Keratinocyte (primary cell): ENCODE measurements around the gene NEXN. TPM values are rescaled to one million over a fixed set of nuclear protein-coding genes. Genes with fewer than 3 reads are reported as not detected.

Source experiments
- DNase-seq: peaks from one replicate; pipeline ENCODE4 v3.0.0-alpha.2; 2011; ENCODE audit warnings: low read depth, missing footprints, low spot score
- FAIRE-seq: peaks from 2 replicates; lab custom pipeline; 2011; peaks lifted over from hg19 to GRCh38; lab: Jason Lieb, UNC
- H2AFZ ChIP-seq: 2 replicates; pipeline ENCODE4 v1.6.0; 2012; ENCODE audit warnings: low read length, control low read depth, inconsistent platforms; ENCODE audit not compliant: control insufficient read depth
- H3K27ac ChIP-seq: 2 replicates; pipeline ENCODE4 v1.5.1; 2011; ENCODE audit warnings: low read length; ENCODE audit not compliant: control insufficient read depth, insufficient read depth
- H3K27me3 ChIP-seq: 3 replicates; pipeline ENCODE4 v1.6.0; 2011; ENCODE audit warnings: low read length; ENCODE audit not compliant: control insufficient read depth, insufficient read depth; ENCODE audit errors: extremely low read depth
- H3K36me3 ChIP-seq, 2 experiments: 2 replicates in 1 of 2; 3 replicates in 1 of 2; pipeline ENCODE4 v1.5.1; 2011; ENCODE audit warnings: low read length in 2 of 2, mild to moderate bottlenecking in 1 of 2; ENCODE audit not compliant: control insufficient read depth in 2 of 2, insufficient read depth in 2 of 2; ENCODE audit errors: extremely low read depth in 1 of 2
- H3K4me1 ChIP-seq: 3 replicates; pipeline ENCODE4 v1.5.1; 2011; ENCODE audit warnings: low read length; ENCODE audit not compliant: control insufficient read depth, insufficient read depth; ENCODE audit errors: extremely low read depth
- H3K4me2 ChIP-seq: 3 replicates; pipeline ENCODE4 v1.6.0; 2011; ENCODE audit warnings: low read depth, low read length; ENCODE audit not compliant: control insufficient read depth, insufficient read depth; ENCODE audit errors: extremely low read depth
- H3K4me3 ChIP-seq, 3 experiments: fragments of 200-600 bp in 1 of 3; sonication (generic) in 1 of 3; 2 replicates in 2 of 3; 3 replicates in 1 of 3; pipeline ENCODE4 v1.5.1; 2011 to 2016; ENCODE audit warnings: low read length in 3 of 3, mild to moderate bottlenecking in 3 of 3, control low read depth in 2 of 3, inconsistent platforms in 1 of 3, low read depth in 1 of 3, mixed read lengths in 1 of 3, mixed run types in 1 of 3, moderate library complexity in 1 of 3; ENCODE audit not compliant: control insufficient read depth in 2 of 3, insufficient read depth in 2 of 3; ENCODE audit errors: extremely low read depth in 1 of 3
- H3K79me2 ChIP-seq: 2 replicates; pipeline ENCODE4 v1.6.0; 2012; ENCODE audit warnings: low read length; ENCODE audit not compliant: control insufficient read depth, insufficient read depth
- H3K9ac ChIP-seq: 3 replicates; pipeline ENCODE4 v1.6.0; 2011; ENCODE audit warnings: low read length; ENCODE audit not compliant: control insufficient read depth, insufficient read depth; ENCODE audit errors: extremely low read depth
- H3K9me1 ChIP-seq: 3 replicates; pipeline ENCODE4 v1.6.0; 2011; ENCODE audit warnings: low read length; ENCODE audit not compliant: control insufficient read depth, insufficient read depth; ENCODE audit errors: extremely low read depth
- H3K9me3 ChIP-seq: 2 replicates; pipeline ENCODE4 v1.5.1; 2012; ENCODE audit warnings: low read depth, low read length; ENCODE audit not compliant: control insufficient read depth
- H4K20me1 ChIP-seq: 3 replicates; pipeline ENCODE4 v1.6.0; 2011; ENCODE audit warnings: low read length; ENCODE audit not compliant: control insufficient read depth, insufficient read depth; ENCODE audit errors: extremely low read depth
- EZH2 ChIP-seq: IDR thresholded peaks from one replicate; pipeline ENCODE4 v1.6.1; 2012; ENCODE audit warnings: inconsistent platforms, mild to moderate bottlenecking, low read length, moderate library complexity
- dilution Hi-C: fragments of 300-500 bp; cut with MboI; formaldehyde crosslinking; loops from one replicate; pipeline ENCODE4 v1.7.0; 2020; ENCODE audit warnings: low sequenced_read_pairs; ENCODE audit not compliant: extremely low pct_ligation_motif_present
- polyA plus RNA-seq, 5 experiments: library from polyadenylated mRNA; depleted of rRNA in 3 of 5; stranded (reverse) in 3 of 5; stranded (forward) in 1 of 5; unstranded in 1 of 5; fragments of >200 nt; gene quantifications; 1 replicate in 1 of 5; 2 replicates in 3 of 5; 3 replicates in 1 of 5; pipeline versions ENCODE4 v1.2.1 to v1.2.3, GENCODE V29; 2011 to 2012; ENCODE audit warnings: missing spikeins in 2 of 5, low read depth in 1 of 5, low replicate concordance in 1 of 5
- TF ChIP-seq, protein P1 (sequence below), 3 experiments: IDR thresholded peaks in 1 of 3; conservative IDR thresholded peaks in 1 of 3; optimal IDR thresholded peaks in 1 of 3; 2 replicates in 2 of 3; 3 replicates in 1 of 3; pipeline versions ENCODE3 to v1.5.1; 2011; ENCODE audit warnings: low read length in 3 of 3, mild to moderate bottlenecking in 3 of 3, moderate library complexity in 2 of 3, control low read depth in 1 of 3, inconsistent platforms in 1 of 3; ENCODE audit not compliant: insufficient read depth in 2 of 3; ENCODE audit errors: extremely low read depth in 1 of 3

The NEXN gene
- polyA plus RNA-seq, 1 donor (not counting 4 experiments of a cell fraction or from before 2014, with no cell fraction given), result 2.3 TPM

DNA sequence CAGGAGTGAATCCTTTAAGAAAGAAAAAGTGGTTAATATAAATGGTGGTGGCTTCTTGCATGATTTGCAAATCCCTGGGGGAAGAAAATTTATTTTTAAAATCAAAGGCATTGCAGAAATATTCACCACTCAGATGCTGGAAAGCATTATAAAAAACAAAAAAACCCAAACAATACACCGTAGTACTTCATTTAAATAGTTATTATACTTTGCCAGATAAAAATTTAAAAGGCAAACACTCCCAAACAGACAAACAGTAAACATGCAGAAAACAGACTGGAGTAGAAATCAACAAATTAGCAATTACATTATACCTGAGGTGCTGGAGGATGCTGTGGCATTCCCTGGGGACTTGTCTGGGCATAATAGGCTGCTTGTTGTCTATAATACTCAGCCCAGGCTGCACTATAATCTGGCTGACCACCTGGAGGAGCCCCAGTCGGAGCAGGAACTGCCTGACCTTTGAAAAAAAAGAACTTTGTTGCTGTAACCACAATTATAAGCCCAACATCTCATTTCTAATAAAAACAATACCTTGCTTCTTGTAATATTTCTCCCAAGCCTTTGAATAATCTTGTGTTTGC, 60.5 kb downstream of the NEXN start:
- FAIRE-seq (no peak), DNase-seq (no peak)
- no peak overlapping the region for H3K4me2 ChIP-seq
- peaks cover 14 to 47% of the 10 kb centered on the region in 2 experiments for H3K36me3 ChIP-seq
- peaks cover 6% of the 10 kb centered on the region for H3K79me2 ChIP-seq
- H2AFZ ChIP-seq, result no peak overlapping the region
- no peaks in the 10 kb centered on the region for H3K9me1 ChIP-seq
- no peak overlapping the region for H3K27ac ChIP-seq
- dilution Hi-C loops, result no loop called here
- no peak overlapping the region for H3K9ac ChIP-seq
- H3K27me3 ChIP-seq, result no peaks in the 10 kb centered on the region
- no peak overlapping the region for H3K4me3 ChIP-seq
- H3K4me1 ChIP-seq, result no peaks in the 10 kb centered on the region
- TF ChIP-seq, protein P1, sequence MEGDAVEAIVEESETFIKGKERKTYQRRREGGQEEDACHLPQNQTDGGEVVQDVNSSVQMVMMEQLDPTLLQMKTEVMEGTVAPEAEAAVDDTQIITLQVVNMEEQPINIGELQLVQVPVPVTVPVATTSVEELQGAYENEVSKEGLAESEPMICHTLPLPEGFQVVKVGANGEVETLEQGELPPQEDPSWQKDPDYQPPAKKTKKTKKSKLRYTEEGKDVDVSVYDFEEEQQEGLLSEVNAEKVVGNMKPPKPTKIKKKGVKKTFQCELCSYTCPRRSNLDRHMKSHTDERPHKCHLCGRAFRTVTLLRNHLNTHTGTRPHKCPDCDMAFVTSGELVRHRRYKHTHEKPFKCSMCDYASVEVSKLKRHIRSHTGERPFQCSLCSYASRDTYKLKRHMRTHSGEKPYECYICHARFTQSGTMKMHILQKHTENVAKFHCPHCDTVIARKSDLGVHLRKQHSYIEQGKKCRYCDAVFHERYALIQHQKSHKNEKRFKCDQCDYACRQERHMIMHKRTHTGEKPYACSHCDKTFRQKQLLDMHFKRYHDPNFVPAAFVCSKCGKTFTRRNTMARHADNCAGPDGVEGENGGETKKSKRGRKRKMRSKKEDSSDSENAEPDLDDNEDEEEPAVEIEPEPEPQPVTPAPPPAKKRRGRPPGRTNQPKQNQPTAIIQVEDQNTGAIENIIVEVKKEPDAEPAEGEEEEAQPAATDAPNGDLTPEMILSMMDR (optimal IDR thresholded peaks at IDR 0.05 in 1 of 3, IDR thresholded peaks at IDR 0.05 in 1 of 3, conservative IDR thresholded peaks at IDR 0.05 in 1 of 3; ENCODE audit: extremely low read depth in 1 of 3, insufficient read depth in 2 of 3, low read length in 3 of 3), result peak in 1 of 3 experiments; percentile 41
- no peak for TF ChIP-seq EZH2
- peaks cover 9% of the 10 kb centered on the region for H4K20me1 ChIP-seq
- H3K9me3 ChIP-seq, result no peaks in the 10 kb centered on the region

DNA sequence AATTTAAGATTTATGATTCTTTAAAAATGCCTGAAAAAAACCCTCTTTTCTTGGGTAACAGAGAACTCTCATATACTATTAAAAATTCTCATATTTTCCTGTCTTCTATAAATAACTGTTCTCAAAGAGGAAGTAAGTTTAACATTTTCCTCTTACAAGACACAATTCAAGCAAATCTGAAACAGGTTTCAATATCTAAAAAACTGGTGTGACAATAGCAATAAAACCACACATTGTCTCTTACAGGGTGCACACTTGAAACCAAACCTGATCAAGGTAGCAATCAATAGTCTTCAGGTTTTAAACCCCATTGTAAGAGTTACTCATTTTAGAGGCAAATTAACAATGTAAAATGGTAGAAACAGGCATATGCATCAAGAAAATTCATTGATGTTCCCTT, 62.4 kb downstream of the NEXN start:
- no peak for TF ChIP-seq EZH2
- TF ChIP-seq, protein P1 (optimal IDR thresholded peaks at IDR 0.05 in 1 of 3, IDR thresholded peaks at IDR 0.05 in 1 of 3, conservative IDR thresholded peaks at IDR 0.05 in 1 of 3; ENCODE audit: extremely low read depth in 1 of 3, insufficient read depth in 2 of 3, low read length in 3 of 3), result no peak
- Histone ChIP-seq H2AFZ (no peak overlapping the region), H3K4me3 (no peak overlapping the region), H3K9me3 (no peaks in the 10 kb centered on the region), H3K79me2 (peaks cover 11% of the 10 kb centered on the region), H3K27me3 (no peaks in the 10 kb centered on the region), H3K9me1 (no peaks in the 10 kb centered on the region), H3K9ac (no peak overlapping the region), H3K36me3 (peaks cover 19 to 48% of the 10 kb centered on the region in 2 experiments), H3K4me2 (no peak overlapping the region), H4K20me1 (peaks cover 9% of the 10 kb centered on the region), H3K27ac (no peak overlapping the region), H3K4me1 (no peaks in the 10 kb centered on the region)
- DNase-seq (no peak), FAIRE-seq (no peak)
- dilution Hi-C loops, result no loop called here
